HG02884 (cell line): Measurements from ENCODE around the gene CDC14B.
"Not testable (repeated sequence)": the region's sequence is repeated elsewhere in the genome, so short reads cannot be mapped to it uniquely, and the experiment has no call there.

ENCODE experiments used
- ATAC-seq: cut with Tn5 transposase; IDR thresholded peaks from one replicate; pipeline ENCODE4 v1.9.1; 2021; ENCODE audit warnings: mild to moderate bottlenecking, moderate library complexity; ENCODE audit not compliant: unreplicated experiment

Gene CDC14B

DNA sequence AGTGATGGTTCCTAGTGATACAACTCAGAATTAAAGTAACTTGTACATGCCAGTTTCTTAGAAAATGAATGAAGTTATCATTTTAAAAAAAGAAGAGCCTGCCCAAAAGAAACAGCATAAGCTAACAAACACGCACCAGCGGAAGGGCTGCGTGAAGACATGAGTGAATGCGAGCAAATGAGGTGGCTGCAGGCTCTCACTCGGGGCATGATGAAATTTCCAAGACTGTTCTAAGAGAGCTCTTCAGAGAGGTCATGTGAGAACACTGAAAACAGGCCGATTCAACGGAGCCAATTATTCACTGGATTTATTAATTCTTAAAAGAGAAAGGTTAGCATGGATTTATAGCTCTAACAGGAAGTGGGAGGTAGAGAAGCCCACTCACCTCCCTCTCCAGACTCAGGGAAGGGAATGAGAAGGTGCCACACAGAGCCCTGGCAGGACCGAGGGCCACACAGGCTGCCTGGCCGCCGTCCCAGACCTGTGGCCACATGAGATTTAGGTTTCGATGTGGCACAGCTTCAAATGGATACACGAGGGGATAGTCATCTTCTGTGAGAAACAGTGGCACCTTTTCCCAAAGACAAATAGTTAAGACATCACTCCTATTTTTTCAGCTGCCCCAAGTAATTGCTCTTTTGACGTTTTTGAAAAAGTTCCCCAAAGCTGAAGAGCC is 114.2 kb downstream of the CDC14B start:
- no peak for ATAC-seq

DNA sequence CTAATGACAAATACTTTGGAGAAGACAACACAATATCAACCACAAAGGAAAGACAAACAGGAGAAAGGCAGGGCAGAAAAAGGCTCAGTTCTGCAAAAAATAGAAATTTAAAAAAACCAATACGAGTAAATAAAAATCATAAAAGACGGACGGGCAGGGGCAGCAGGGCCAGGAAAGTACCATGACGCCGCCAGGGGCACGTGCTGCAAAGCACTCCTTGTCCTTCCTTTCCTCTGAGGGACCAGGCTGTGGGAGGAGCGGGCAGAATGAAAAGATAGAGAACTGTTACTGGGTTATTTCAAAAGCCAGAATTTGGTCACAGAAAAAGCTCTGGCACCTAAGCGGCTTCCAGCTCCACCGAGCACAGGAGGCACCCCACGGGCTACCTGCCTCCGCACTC is 115.7 kb downstream of the CDC14B start:
- ATAC-seq: no peak

DNA sequence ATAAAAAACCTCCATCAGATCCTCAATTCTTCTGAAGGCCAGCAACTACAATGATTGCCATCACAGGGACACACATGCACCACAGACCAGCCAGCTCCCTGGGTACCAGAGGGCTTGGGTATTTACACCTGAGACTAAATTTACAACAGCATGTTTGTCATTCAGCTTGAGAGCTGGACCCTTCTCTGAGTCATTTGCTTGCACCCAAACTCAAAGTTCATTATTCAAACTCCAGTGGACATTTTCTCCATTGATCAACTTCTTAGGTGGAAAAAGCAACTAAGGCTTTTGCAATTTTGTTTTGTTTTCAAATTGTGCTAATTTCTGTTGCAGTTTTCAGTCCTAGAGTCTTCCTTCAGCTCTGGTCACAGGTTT is 116.3 kb downstream of the CDC14B start:
- not testable (repeated sequence) for ATAC-seq

DNA sequence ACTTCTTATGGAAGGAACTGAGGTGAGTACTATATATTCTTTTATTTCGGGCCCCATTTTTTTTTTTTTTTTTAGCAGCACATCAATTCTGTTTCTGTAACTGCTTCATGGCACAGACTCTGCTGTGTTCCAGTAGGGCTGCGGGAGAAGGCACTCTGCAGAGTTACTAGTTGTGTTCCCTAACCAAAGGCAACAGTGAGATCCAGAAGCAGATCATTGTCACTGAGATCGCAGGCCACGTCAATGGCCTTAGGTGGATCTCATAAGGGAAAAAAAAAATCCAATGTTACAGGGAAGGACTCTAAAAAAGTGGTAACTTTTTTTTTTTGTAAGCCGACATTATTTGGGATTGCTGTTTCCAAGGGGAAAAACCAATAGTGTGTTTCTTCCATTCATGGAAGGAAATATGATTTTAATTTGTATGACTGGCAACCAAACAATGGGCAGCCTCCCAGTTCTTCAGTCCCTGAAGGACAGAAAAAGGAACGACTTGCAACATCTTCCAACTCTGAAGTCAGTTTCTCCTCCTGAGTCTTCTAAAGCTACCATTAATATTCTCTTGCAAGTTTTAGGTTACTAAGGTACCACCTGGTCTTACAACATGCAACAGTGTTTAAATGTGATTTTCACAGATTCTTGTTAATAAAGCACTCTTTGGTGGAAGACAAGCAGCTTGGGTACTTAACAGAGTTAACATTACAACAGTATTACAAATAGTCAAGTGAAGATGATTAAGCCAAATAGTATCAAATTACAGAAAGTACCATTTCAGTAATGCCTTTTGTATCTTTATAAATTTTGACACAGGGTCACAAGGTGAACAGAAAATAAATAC is 116.9 kb downstream of the CDC14B start:
- ATAC-seq: no peak

DNA sequence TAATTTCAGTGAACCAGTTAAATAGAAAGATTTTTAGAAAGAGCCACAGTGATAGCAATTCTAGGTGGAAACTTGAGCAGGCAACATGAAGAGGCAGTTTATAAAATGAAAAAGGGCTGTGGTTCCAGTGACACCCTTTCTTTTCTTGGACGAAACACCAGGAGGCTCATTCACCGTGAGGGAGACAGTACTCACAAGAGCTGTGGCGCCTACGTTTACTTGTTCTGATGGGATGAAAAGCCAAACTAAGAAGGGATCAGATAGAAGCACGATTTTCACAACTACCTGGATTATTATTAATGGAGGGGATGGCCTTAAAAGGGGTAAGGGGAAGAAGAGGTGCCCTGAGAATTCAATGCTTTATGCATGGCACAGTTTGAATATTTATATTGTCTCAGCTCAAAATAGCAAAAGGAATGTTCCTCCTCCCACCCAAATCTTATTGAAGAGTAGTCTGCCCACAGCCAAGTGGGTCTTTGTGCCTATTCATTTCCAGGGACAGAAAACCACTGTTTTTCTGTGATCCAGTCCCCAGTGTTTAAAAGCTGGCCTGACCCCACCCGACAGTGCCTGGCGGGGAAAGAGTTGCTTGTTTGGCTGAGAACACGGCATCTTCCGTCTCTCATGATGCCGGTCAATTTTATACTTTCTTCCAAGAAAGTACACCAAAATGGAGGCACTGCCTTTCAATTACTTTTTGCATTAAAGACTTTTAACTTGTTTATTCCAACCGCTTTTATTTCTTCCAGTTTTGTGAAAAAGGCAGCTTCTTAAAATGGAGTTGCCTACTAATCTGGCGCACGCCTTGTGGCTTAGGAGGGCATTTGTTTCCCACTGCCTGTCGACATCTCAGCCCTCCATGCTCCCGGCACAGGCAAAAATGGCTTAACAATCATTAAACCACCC is 117.8 kb downstream of the CDC14B start:
- no peak for ATAC-seq

DNA sequence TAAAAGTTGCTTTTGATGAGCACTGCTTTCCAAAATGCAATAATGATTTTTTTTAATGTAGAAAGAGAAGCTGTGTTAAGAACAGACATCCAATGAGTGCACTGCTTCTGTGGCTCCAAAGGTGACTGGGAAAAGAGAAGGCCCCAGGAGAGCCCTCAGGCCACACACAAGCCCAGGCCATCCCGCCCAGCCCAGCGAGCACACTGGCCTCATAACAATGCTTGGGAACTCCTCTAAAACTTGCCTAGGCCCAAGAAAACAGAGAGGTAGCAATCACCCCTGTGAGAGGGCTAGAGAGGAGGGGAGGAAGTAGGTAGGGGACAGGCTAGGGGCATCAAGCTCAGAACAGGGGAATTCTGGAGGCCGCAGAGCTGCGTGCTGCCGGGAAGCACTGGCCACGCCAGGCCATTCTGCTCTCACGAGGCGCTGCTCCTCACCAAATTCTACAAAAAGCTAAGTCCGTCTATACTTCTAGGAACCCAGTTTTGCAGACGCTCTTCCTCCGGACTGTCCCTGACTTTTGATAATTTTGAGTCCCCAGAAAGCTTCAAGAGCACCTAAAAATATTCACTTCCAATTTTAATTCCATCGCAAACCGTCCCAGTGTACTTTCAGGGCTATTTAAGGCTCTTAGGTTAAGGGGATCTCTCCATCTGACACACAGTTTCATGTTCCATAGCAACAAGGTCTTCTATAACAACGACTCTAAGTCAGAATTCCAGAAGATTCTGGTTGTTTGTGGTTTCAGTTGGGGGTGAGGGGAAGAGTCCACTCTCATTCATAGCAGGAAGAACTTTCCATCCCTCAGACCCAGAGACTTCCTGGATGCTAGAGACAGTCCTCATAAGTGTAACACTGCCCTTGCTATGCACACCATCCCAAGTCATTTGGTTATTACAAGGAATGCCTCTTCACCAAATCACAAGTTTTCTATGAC is 118.7 kb downstream of the CDC14B start:
- no peak for ATAC-seq

DNA sequence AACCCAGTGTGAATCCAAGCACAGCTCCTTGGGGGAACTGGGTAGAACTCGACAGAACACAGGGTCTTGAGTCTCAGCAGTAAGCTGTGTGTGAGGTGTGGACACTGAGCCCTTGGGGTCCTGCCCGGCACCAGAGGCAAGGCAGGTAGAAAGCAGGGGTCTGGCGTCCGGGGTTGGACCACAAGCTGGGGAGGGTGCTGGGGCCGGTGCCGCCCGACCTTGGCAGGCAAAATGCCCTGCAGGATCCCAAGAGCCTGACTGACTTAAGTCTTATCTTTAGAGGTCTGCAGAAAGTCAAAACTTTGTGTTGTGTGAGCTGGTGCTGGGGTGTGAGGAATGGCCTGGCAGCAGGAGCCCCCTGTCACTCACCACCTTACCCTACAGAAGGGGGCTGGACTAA is 120.4 kb downstream of the CDC14B start:
- ATAC-seq: no peak

DNA sequence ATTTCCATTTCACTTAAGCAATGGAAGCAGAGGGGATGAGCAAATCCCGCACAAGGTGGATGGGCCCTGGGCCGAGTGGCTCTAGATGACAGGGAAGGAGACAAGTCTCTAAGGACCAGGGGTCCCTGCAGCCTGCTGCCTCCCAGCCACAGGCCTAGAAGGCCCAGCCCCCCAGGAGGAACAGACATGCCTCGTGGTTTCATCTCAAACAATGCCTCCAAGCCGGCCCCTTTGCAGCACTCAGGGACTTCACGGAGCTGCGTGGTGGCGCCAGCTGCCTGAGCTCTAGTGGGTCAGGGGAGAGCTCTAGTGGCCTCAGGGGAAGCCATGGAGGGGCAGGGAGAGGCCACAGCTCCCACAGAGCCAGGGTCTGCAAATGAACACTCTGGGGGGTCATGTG is 120.8 kb downstream of the CDC14B start:
- ATAC-seq: no peak

DNA sequence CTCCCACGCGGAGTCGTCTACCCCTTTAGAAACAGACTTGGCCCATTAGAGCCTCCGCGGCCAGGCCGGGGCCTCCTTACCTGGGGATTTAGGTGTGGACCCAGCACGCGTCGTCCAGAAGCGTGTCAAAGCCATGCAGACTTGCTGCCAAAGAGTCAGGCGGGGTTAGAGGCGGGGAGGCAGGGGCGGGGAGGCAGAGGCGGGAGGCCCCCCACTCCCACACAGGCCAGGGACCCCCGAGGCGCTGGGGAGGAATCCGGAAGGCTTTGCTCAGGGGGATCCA is 122.6 kb downstream of the CDC14B start:
- no peak for ATAC-seq

DNA sequence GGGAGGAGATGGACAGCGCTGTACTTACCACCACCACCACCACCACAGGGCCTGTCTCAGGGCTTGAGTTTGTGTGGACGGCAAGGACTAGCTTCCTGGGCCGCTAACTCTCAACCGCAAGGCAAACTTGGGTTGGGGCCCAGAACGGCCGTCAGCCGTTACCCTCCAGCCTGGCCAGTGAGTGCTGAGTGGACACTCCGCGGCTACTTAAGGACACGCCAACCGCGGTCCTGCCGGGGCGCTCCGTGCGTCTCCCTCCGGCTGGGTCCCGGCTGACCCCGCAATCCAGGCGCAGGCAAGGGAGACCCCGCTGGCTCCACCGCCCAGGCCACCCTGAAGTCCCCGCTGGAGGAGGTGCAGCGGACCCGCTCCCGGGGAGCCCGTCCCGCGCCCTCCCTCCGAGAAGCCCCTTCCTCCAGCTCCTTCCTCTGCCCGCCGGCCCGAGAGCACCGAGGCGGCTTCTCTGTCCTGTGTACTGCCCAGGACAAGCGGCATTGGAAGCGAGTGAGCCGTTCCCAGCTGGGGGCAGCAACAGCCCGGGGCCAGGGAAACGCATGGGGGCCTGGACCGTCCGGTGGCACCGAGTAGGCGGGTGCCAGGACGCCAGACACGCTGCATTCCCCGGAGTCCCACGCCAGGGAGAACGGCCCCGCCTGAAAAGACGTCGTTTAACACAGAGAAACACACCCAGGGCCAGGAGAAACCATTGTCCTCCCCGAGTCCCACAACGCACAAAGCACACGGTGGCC is 123.1 kb downstream of the CDC14B start:
- no peak for ATAC-seq

DNA sequence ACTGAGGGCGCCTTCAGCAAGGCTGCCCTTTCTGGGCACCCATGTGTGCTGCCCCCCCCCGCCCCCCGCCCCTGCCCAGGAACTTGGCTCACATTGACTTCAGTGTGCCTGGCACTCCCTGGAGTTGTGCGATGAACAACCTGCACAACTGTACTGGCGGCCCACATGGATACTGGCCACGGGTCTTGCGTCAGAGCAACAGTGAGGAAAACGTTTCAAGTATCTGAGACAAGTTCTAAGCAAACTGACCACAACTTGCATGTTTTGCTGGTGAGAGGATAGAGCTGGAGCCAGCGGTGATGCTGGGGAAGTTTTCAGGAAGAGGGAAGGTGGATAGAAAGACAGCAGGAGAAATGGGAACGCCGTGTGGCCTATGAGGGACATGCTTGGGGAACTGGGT is 124.3 kb downstream of the CDC14B start:
- no peak for ATAC-seq

DNA sequence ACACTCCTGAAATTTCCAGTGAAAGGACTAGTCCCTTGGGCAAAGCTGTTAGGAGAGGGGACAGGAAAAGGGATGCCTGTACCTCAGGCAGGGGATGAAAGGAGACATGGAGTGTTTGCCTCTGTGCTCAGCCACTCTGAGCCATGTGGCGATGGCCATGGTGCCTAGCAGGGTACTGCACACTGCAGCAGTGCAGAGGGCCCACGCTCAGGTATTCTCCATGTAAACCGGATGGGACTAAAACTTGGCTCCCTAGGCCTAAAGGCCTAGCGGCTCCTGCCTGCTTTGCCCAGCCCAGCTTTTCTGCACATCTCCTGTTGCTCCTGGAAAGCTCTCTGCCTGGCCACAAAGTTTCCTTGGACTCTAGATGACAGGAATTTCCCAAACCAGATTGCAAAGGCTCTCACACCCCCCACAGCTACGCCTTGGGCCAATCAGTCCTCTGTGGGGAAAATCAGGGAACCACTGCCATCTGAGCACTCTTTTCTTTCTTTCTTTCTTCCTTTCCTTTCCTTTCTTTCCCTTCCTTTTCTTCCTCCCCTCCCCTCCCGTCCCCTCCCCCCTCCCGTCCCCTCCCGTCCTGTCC is 125.3 kb downstream of the CDC14B start:
- ATAC-seq: no peak

DNA sequence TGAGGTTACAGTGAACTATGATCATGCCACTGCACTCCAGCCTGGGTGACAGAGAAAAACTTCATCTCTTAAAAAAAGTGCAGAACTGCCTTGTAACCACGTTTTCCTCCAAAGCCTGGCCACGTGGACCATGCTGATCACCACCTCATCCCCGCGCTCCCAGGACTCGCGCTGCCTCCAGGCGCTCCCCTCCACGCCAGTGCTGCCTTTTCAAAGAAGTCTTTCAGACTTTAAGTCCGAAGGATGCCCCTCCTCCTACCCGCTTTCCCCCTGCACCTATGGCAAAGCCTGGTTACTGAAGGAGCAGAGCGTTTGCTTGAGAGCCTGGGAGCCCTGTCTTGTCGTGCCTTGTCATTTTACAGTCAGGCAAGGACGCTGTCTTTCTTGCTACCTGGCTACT is 125.9 kb downstream of the CDC14B start:
- no peak for ATAC-seq

DNA sequence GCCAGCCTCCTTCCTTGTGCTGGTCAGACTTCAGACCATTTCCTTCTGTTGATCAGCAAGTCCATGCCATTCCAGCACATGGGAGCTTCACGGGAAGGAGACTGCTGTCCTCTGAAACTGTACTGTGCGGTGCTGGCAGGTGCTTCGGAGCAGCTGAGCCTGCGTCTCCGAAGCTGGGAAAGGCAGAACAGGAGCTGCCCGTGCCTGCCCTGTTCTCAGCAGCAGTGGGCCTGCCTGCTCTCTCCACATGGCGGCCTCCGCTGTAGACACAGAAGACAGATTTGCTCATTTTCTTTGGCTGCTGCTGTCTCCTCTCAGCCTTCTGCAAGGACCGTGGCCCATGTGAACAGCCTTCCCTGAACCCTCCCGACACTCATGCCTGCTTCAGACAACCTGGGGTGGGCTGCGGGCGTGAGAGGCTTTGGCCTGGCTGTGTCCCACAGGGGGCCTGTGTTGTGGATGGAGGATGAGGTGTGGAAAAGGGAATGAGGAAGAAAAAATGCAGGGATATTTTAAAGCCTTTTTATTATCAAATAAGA is 126.6 kb downstream of the CDC14B start:
- no peak for ATAC-seq

DNA sequence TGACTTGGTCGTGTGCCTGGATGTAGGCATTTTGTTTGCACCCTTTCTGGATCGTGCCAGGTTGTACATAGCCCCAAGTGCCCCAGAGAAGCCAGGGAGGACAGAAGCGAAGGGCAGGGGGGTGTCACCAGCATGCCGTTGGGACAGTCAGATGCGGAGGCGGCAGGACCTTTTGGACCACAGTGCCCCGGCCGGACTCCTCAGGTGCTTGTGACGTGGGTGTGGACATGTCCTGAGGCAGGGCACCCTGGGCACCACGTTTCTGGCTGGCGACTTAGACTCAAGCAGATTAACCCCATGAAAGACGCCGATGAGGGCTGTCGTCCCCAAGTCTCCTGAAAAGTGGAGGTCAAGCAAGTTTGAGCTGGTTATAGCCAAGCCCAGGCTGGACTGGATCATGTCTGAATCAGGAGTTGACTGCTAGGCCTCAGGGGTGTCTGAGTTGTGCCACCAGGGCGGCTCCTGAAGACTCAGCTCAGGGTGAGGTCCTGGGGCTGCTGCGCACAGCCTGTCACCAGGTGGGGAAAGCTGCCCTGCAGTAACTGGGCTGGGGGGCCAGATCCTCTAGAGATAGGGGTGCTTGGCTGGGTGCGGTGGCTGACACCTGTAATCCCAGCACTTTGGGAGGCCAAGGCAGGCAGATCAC is 127.6 kb downstream of the CDC14B start:
- no peak for ATAC-seq

DNA sequence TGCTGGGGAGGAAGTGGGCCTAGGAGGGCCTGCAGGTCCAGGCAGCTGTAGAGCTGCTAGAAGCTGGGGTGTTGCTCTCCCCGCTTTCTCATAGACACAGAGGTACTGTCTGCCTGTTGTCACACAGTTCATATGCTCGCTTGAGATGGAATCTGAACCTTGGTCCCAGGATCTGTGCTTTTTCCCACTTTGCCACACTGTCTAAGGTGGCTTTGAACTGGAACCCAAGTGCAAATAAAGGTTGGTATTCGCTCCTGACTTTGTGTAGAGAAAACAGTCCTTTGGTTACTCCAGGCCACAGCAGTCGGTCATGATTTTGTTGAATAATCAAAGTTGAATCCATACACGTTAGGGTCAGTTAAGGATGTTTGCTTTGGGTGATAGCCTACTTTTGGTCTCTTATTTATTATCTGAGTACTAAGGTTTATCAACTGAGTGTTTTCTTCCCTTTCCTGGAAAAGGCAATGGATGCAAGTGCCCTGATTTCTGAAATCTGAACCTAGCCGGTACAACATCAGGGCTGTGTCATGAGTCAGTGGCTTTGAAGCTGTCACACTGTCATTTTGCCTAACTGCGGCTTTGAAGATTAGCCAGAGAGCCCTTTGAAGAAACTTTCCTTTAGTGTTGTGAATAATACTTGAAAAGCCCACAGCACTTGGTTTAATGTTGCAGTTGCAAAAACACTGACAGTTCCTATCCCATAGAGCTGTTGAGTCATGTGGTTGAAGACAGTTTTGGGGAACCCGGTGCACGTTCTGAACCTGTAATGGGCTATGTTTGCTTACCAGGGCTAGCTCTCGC is 128.4 kb downstream of the CDC14B start:
- no peak for ATAC-seq

DNA sequence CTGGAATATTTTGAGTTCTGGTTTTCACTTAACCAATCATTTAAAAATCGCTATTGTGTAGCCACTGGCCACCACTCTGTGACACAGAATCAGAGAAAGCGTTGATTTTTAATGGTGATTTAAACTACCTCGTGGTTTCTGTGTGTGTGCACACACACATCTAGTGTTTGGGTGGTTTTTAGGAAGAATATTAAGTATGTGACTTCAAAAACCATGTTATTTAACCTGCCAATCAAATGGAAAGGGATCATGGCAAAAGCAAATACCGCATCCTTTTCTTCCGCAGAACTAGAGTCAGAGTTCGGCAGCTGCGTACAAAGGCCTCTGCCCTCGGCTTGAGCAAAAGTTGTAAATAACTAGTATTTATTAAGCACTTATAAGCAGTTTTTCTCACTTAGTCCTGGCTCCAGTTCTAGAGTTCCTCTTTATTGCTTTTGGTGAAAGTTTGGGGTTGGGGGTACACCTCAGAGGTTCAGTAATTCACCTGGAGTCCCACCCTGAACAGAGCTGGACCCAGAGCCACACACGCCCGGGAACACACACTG is 129.0 kb downstream of the CDC14B start:
- no peak for ATAC-seq

DNA sequence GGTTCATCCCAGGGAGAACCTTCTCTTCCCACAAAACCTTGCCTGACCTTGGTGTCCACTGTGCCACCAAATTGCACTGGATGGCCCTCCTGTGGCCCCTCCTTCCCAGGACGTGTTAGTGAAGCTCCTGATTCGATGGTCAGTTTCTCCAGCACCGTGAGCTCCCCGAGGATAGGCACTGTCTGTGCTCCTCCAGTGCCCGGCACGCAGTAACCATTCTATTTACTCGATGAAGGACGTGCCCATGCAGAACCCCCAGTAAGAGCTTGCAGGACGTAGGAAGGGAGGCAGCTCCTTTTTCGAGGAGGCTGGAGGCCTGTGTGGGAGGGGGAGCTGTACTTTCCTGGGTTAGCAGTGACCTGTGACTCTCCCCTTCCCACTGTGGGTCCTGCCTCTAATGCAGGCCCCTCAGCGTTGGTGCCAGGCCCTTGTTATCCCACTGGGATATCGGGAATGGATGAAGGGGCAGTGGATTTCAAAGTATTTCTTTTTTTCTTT is 130.1 kb downstream of the CDC14B start:
- ATAC-seq: no peak
